Glutamatergic neuron (in vitro differentiated cells): Measurements from ENCODE around the gene GNL2. TPM values are rescaled to one million over a fixed set of nuclear protein-coding genes. Genes with fewer than 3 reads are reported as not detected.

Experiments used
- DNase-seq: peaks from one replicate; pipeline ENCODE4 v3.0.0; 2022
- H3K27ac Mint-ChIP-seq: one replicate; pipeline ENCODE4 v1.8.0; 2020; ENCODE audit warnings: mild to moderate bottlenecking, mixed read lengths, inconsistent platforms; ENCODE audit not compliant: unreplicated experiment
- H3K27me3 Mint-ChIP-seq: one replicate; pipeline ENCODE4 v1.8.0; 2020; ENCODE audit warnings: mild to moderate bottlenecking, moderate library complexity, mixed read lengths, inconsistent platforms; ENCODE audit not compliant: unreplicated experiment
- H3K36me3 Mint-ChIP-seq: one replicate; pipeline ENCODE4 v1.8.0; 2020; ENCODE audit warnings: mild to moderate bottlenecking, mixed read lengths, inconsistent platforms; ENCODE audit not compliant: unreplicated experiment
- H3K4me1 Mint-ChIP-seq: one replicate; pipeline ENCODE4 v1.8.0; 2020; ENCODE audit warnings: mild to moderate bottlenecking, low read depth, mixed read lengths, inconsistent platforms; ENCODE audit not compliant: unreplicated experiment
- H3K4me3 Mint-ChIP-seq: one replicate; pipeline ENCODE4 v1.8.0; 2020; ENCODE audit warnings: mild to moderate bottlenecking, mixed read lengths, inconsistent platforms; ENCODE audit not compliant: unreplicated experiment
- H3K9me3 Mint-ChIP-seq: one replicate; pipeline ENCODE4 v1.8.0; 2020; ENCODE audit warnings: mild to moderate bottlenecking, moderate library complexity, mixed read lengths, inconsistent platforms; ENCODE audit not compliant: unreplicated experiment
- total RNA-seq: library from RNA; stranded (reverse); fragmentation: NEBNext Ultra II Directional; extraction: Animal tissue kit (Norgen Biotek cat#: 25700); gene quantifications from one replicate; pipeline ENCODE4 v1.2.1, GENCODE V29; 2021; ENCODE audit not compliant: unreplicated experiment
- TF ChIP-seq, protein P1 (sequence below): fragments of 200-600 bp; sonication (generic); IDR thresholded peaks from one replicate; pipeline ENCODE4 v1.5.0; 2021; ENCODE audit not compliant: partially characterized antibody, unreplicated experiment

GNL2 gene
- total RNA-seq, 1 donor from 2014 or later: 50.0 TPM

DNA sequence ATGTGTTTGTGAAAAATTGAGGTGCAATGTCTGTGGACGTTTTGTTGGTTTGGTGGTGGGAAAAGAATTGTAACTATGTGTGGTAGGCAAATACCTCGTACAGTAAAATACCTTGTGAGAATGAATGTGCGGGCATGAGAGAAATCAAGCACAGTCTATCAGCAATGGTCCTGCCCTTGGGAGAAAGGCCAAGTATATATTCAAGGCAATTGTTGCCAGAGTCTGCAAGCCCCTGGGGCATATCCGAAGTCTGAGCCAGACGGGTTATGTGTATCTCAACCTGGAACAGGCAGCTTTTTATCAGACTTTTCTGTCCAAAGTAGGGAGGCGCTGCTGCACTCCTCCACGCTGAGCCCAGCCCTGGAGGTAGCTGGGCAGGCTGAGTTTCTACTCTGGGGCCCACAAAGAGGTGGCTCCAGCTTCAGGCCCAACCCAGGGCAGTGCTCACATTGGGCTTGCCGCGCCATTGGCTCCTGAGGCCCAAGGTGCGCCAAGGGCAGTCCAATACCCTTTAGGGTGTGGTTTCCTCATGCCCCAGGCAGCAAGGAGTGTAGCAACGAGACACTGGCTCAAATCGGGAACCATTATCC is 9.4 kb upstream of the GNL2 start:
- TF ChIP-seq, protein P1, sequence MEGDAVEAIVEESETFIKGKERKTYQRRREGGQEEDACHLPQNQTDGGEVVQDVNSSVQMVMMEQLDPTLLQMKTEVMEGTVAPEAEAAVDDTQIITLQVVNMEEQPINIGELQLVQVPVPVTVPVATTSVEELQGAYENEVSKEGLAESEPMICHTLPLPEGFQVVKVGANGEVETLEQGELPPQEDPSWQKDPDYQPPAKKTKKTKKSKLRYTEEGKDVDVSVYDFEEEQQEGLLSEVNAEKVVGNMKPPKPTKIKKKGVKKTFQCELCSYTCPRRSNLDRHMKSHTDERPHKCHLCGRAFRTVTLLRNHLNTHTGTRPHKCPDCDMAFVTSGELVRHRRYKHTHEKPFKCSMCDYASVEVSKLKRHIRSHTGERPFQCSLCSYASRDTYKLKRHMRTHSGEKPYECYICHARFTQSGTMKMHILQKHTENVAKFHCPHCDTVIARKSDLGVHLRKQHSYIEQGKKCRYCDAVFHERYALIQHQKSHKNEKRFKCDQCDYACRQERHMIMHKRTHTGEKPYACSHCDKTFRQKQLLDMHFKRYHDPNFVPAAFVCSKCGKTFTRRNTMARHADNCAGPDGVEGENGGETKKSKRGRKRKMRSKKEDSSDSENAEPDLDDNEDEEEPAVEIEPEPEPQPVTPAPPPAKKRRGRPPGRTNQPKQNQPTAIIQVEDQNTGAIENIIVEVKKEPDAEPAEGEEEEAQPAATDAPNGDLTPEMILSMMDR: no peak
- H3K36me3 Mint-ChIP-seq: no peaks in the 10 kb centered on the region
- H3K27ac Mint-ChIP-seq: no peak overlapping the region
- no peak overlapping the region for H3K4me3 Mint-ChIP-seq
- H3K27me3 Mint-ChIP-seq: peaks cover 8% of the 10 kb centered on the region
- DNase-seq: no peak
- peaks cover 20% of the 10 kb centered on the region for H3K4me1 Mint-ChIP-seq
- no peaks in the 10 kb centered on the region for H3K9me3 Mint-ChIP-seq

GRCh38 chr1:37602750-37603694 is 7.3 kb upstream of the GNL2 start:
- no peak overlapping the region for H3K27ac Mint-ChIP-seq
- H3K9me3 Mint-ChIP-seq: no peaks in the 10 kb centered on the region
- TF ChIP-seq, protein P1: peak; percentile 77
- H3K4me1 Mint-ChIP-seq: peaks cover 20% of the 10 kb centered on the region
- no peak overlapping the region for H3K4me3 Mint-ChIP-seq
- DNase-seq: peak; percentile 61
- H3K27me3 Mint-ChIP-seq: peaks cover 9% of the 10 kb centered on the region
- H3K36me3 Mint-ChIP-seq: no peaks in the 10 kb centered on the region

DNA sequence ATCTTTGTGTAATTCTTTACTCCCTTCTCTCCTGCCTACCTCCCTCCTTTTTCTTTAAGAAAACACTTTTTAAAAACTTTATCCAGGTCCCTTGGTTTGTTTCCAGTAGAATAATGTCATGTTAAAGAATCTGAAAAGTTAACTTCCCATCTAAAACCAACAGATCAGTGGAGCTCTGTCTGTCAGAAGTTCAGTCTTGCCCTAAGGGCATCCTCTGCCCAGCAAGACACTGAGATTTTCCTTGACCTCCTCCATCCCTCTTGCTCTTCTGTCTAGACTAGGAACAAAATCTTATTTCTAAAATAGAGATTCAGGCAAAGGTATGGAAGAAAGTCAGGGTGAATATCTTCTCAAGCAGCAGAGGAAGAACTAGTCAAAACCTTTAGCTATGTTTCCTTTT is 5.7 kb upstream of the GNL2 start:
- Mint-ChIP-seq H3K36me3 (no peaks in the 10 kb centered on the region), H3K4me3 (no peak overlapping the region), H3K4me1 (peaks cover 17% of the 10 kb centered on the region), H3K27ac (no peak overlapping the region), H3K27me3 (peaks cover 9% of the 10 kb centered on the region), H3K9me3 (no peaks in the 10 kb centered on the region)
- TF ChIP-seq, protein P1: no peak
- no peak for DNase-seq

GRCh38 chr1:37599940-37600339 is 4.2 kb upstream of the GNL2 start:
- Mint-ChIP-seq H3K4me1 (peaks cover 9% of the 10 kb centered on the region), H3K36me3 (no peaks in the 10 kb centered on the region), H3K27ac (no peak overlapping the region), H3K9me3 (no peaks in the 10 kb centered on the region), H3K4me3 (no peak overlapping the region), H3K27me3 (peaks cover 8% of the 10 kb centered on the region)
- DNase-seq: no peak
- TF ChIP-seq, protein P1: no peak

DNA sequence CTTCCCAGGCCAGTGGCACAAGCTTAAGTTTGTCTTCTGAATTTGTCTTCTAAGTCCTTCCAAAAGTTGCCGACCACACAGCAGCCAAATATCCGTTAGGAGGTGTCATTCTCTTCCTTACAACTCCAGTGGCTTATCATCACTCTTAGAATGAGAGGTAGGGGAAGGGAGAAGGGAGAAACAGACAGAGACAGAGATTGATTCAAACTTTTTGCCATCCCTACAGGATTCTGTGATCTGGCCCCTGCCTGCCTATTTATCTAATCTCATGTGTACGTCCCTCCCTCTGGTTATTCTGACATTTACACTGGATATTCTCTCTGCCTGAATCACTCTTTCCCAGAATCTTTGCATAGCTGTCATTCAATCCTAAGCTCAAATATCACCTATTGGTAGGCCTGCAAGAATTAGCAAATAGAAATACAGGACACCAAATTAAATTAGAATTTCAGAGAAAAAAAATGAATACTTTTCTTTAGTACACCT is 488 bp upstream of the GNL2 start:
- Mint-ChIP-seq H3K27ac (no peak overlapping the region), H3K9me3 (no peaks in the 10 kb centered on the region), H3K4me1 (no peaks in the 10 kb centered on the region), H3K36me3 (no peaks in the 10 kb centered on the region), H3K27me3 (peaks cover 4% of the 10 kb centered on the region), H3K4me3 (peak overlapping the region; percentile 97)
- TF ChIP-seq, protein P1: no peak
- DNase-seq: no peak
